ENCODE measurements around the gene FANCE. TPM values are rescaled to one million over a fixed set of nuclear protein-coding genes. Genes with fewer than 3 reads are reported as not detected.
A peak's percentile ranks its signal among the peaks of the same experiment; 100 is the strongest.

Gene FANCE
- total RNA-seq, 1 donor from 2014 or later = 9.3 TPM

- Histone ChIP-seq H3K4me3 (peak overlapping the region; percentile 80), H3K27me3 (peaks cover 24% of the 10 kb centered on the region), H3K4me2 (peak overlapping the region; percentile 85), H3K9ac (no peak overlapping the region), H3K27ac (no peak overlapping the region), H2AFZ (replicated peaks) (peak overlapping the region; percentile 83), H4K20me1 (ENCODE audit: low read depth) (peaks cover 33% of the 10 kb centered on the region), H3F3A (ENCODE audit: low read depth) (peaks cover 21% of the 10 kb centered on the region), H3K9me3 (ENCODE audit: low read depth) (no peaks in the 10 kb centered on the region), H3K4me1 (peaks cover 35% of the 10 kb centered on the region), H3K36me3 (no peaks in the 10 kb centered on the region), H3K79me2 (ENCODE audit: low read depth) (peaks cover 24% of the 10 kb centered on the region)
- DNase-seq (ENCODE audit: low spot score) = peak; percentile 67
- peaks cover 4% of the 10 kb centered on the region for H3K36me3 Mint-ChIP-seq
- H3K9me3 Mint-ChIP-seq = no peaks in the 10 kb centered on the region
- H3K27ac Mint-ChIP-seq = no peak overlapping the region
- TF ChIP-seq EZH2 (IDR thresholded peaks at IDR 0.05) (no peak), CTCF (IDR thresholded peaks at IDR 0.05) (no peak), EZH2phosphoT487 (IDR thresholded peaks at IDR 0.05) (no peak)
- peaks cover 48% of the 10 kb centered on the region for H3K4me1 Mint-ChIP-seq
- H3K4me3 Mint-ChIP-seq = peak overlapping the region; percentile 89
- H3K27me3 Mint-ChIP-seq (ENCODE audit: insufficient read depth, low read depth) = peaks cover 21% of the 10 kb centered on the region
These were observed 45.7 kb downstream of the FANCE start for GRCh38 chr6:35497571-35498421.

GRCh38 chr6:35498422-35499067, 46.4 kb downstream of the FANCE start:
- H3K9me3 Mint-ChIP-seq = no peaks in the 10 kb centered on the region
- Histone ChIP-seq H3K9me3 (ENCODE audit: low read depth) (no peaks in the 10 kb centered on the region), H3K4me1 (peaks cover 31% of the 10 kb centered on the region), H3K27ac (no peak overlapping the region), H3K79me2 (ENCODE audit: low read depth) (peaks cover 16% of the 10 kb centered on the region), H3K4me2 (peak overlapping the region; percentile 85), H3F3A (ENCODE audit: low read depth) (peaks cover 21% of the 10 kb centered on the region), H3K36me3 (no peaks in the 10 kb centered on the region), H3K27me3 (peaks cover 24% of the 10 kb centered on the region), H4K20me1 (ENCODE audit: low read depth) (peaks cover 26% of the 10 kb centered on the region), H3K4me3 (peak overlapping the region; percentile 80), H3K9ac (no peak overlapping the region), H2AFZ (replicated peaks) (peak overlapping the region; percentile 83)
- H3K27me3 Mint-ChIP-seq (ENCODE audit: insufficient read depth, low read depth) = peaks cover 22% of the 10 kb centered on the region
- DNase-seq (ENCODE audit: low spot score) = no peak
- TF ChIP-seq EZH2phosphoT487 (IDR thresholded peaks at IDR 0.05) = no peak
- TF ChIP-seq CTCF (IDR thresholded peaks at IDR 0.05) = no peak
- no peak for TF ChIP-seq EZH2 (IDR thresholded peaks at IDR 0.05)
- peak overlapping the region; percentile 97 for H3K27ac Mint-ChIP-seq
- H3K36me3 Mint-ChIP-seq = peaks cover 4% of the 10 kb centered on the region
- peak overlapping the region; percentile 89 for H3K4me3 Mint-ChIP-seq
- peaks cover 41% of the 10 kb centered on the region for H3K4me1 Mint-ChIP-seq

- no peak for DNase-seq (ENCODE audit: low spot score)
- Histone ChIP-seq H3K27me3 (peaks cover 24% of the 10 kb centered on the region), H4K20me1 (ENCODE audit: low read depth) (peaks cover 17% of the 10 kb centered on the region), H3K4me2 (no peak overlapping the region), H2AFZ (replicated peaks) (no peak overlapping the region), H3K9me3 (ENCODE audit: low read depth) (no peaks in the 10 kb centered on the region), H3K4me3 (no peak overlapping the region), H3K9ac (no peak overlapping the region), H3K79me2 (ENCODE audit: low read depth) (peaks cover 9% of the 10 kb centered on the region), H3K36me3 (no peaks in the 10 kb centered on the region), H3K4me1 (peaks cover 23% of the 10 kb centered on the region), H3F3A (ENCODE audit: low read depth) (peaks cover 24% of the 10 kb centered on the region), H3K27ac (no peak overlapping the region)
- peaks cover 34% of the 10 kb centered on the region for H3K4me1 Mint-ChIP-seq
- H3K9me3 Mint-ChIP-seq = no peaks in the 10 kb centered on the region
- peaks cover 22% of the 10 kb centered on the region for H3K27me3 Mint-ChIP-seq (ENCODE audit: insufficient read depth, low read depth)
- no peak overlapping the region for H3K27ac Mint-ChIP-seq
- H3K4me3 Mint-ChIP-seq = peak overlapping the region; percentile 89
- peaks cover 4% of the 10 kb centered on the region for H3K36me3 Mint-ChIP-seq
- TF ChIP-seq CTCF (IDR thresholded peaks at IDR 0.05) (no peak), EZH2phosphoT487 (IDR thresholded peaks at IDR 0.05) (no peak)
These were observed 47.2 kb downstream of the FANCE start for GRCh38 chr6:35499372-35499771.

All from neural progenitor cell (in vitro differentiated cells).